ENCODE data around the gene SLC39A3.

The SLC39A3 gene

GRCh38 chr19:2755448-2755705, 15.6 kb upstream of the SLC39A3 start:
- no peak overlapping the region for H3K27ac ChIP-seq
- no peak for TF ChIP-seq CTCF (IDR thresholded peaks at IDR 0.05)
- TF ChIP-seq ZFX (IDR thresholded peaks at IDR 0.05; ENCODE audit: borderline replicate concordance): no peak

GRCh38 chr19:2754659-2755447, 15.0 kb upstream of the SLC39A3 start:
- no peak overlapping the region for H3K27ac ChIP-seq
- TF ChIP-seq ZFX (IDR thresholded peaks at IDR 0.05; ENCODE audit: borderline replicate concordance): no peak
- TF ChIP-seq CTCF (IDR thresholded peaks at IDR 0.05): no peak

- H3K27ac ChIP-seq: no peak overlapping the region
- TF ChIP-seq ZFX (IDR thresholded peaks at IDR 0.05; ENCODE audit: borderline replicate concordance) (no peak), CTCF (IDR thresholded peaks at IDR 0.05) (no peak)
Observed at GRCh38 chr19:2751438-2751830, 11.6 kb upstream of the SLC39A3 start.

GRCh38 chr19:2750808-2751437, 11.1 kb upstream of the SLC39A3 start:
- H3K27ac ChIP-seq: no peak overlapping the region
- TF ChIP-seq ZFX (IDR thresholded peaks at IDR 0.05; ENCODE audit: borderline replicate concordance) (no peak), CTCF (IDR thresholded peaks at IDR 0.05) (no peak)

- H3K27ac ChIP-seq: no peak overlapping the region
- TF ChIP-seq ZFX (IDR thresholded peaks at IDR 0.05; ENCODE audit: borderline replicate concordance): no peak
- TF ChIP-seq CTCF (IDR thresholded peaks at IDR 0.05): no peak
Observed at GRCh38 chr19:2747349-2747748, 7.5 kb upstream of the SLC39A3 start.

GRCh38 chr19:2744113-2744512, 4.3 kb upstream of the SLC39A3 start:
- no peak for TF ChIP-seq ZFX (IDR thresholded peaks at IDR 0.05; ENCODE audit: borderline replicate concordance)
- TF ChIP-seq CTCF (IDR thresholded peaks at IDR 0.05): no peak
- no peak overlapping the region for H3K27ac ChIP-seq

GRCh38 chr19:2743099-2743498, 3.3 kb upstream of the SLC39A3 start:
- TF ChIP-seq CTCF (IDR thresholded peaks at IDR 0.05) (no peak), ZFX (IDR thresholded peaks at IDR 0.05; ENCODE audit: borderline replicate concordance) (no peak)
- H3K27ac ChIP-seq: no peak overlapping the region
